CD4-positive, alpha-beta T cell (primary cell): ENCODE data around the gene PSG2. TPM values are rescaled to one million over a fixed set of nuclear protein-coding genes. Genes with fewer than 3 reads are reported as not detected.
"Not testable (repeated sequence)": the region's sequence is repeated elsewhere in the genome, so short reads cannot be mapped to it uniquely, and the experiment has no call there.

Source experiments
- ATAC-seq: fragments of 200-7000 bp; cut with Tn5 transposase; one replicate; pipeline ENCODE4 v1.10.0; 2022; ENCODE audit warnings: mild to moderate bottlenecking; ENCODE audit not compliant: poor library complexity
- CTCF ChIA-PET: fragments of 350-600 bp; sonication (Branson Sonifier 250); formaldehyde crosslinking; loops from one replicate; lab custom pipeline; 2021; ENCODE audit warnings: antibody characterized with exemption, inconsistent platforms; lab: Charles Lee
- POLR2A ChIA-PET: fragments of 350-600 bp; sonication (Branson Sonifier 250); formaldehyde crosslinking; loops from one replicate; lab custom pipeline; 2021; ENCODE audit warnings: antibody characterized with exemption, inconsistent platforms; lab: Charles Lee
- DNase-seq, 14 experiments: peaks; one replicate each; pipeline ENCODE4 v3.0.0-alpha.2; 2013 to 2020; ENCODE audit warnings: mixed read lengths in 2 of 14
- H3K27ac ChIP-seq, 2 donors: one replicate each; pipeline versions ENCODE4 v1.5.1 to v1.7.0; 2013; ENCODE audit warnings: low read length in 2 of 2, low read depth in 1 of 2, mild to moderate bottlenecking in 1 of 2
- H3K27me3 ChIP-seq, 2 experiments: 1 replicate in 1 of 2; 2 replicates in 1 of 2; pipeline versions ENCODE4 v1.6.1 to v1.7.0; 2013; ENCODE audit warnings: low read length in 2 of 2, control low read depth in 1 of 2, mild to moderate bottlenecking in 1 of 2, moderate library complexity in 1 of 2; ENCODE audit not compliant: insufficient read depth in 2 of 2, control insufficient read depth in 1 of 2
- H3K36me3 ChIP-seq: one replicate; pipeline ENCODE4 v1.6.1; 2013; ENCODE audit warnings: low read length, control low read depth; ENCODE audit not compliant: insufficient read depth
- H3K4me1 ChIP-seq: one replicate; pipeline ENCODE4 v1.6.1; 2013; ENCODE audit warnings: low read length, control low read depth; ENCODE audit not compliant: insufficient read depth
- H3K4me3 ChIP-seq: one replicate; pipeline ENCODE4 v1.5.1; 2013; ENCODE audit warnings: mild to moderate bottlenecking, low read length, moderate library complexity
- H3K9me3 ChIP-seq, 2 experiments: 1 replicate in 1 of 2; 2 replicates in 1 of 2; pipeline versions ENCODE4 v1.6.1 to v1.7.0; 2013; ENCODE audit warnings: low read length in 2 of 2, mild to moderate bottlenecking in 2 of 2, control low read depth in 1 of 2, moderate library complexity in 1 of 2; ENCODE audit not compliant: control insufficient read depth in 1 of 2, insufficient read depth in 1 of 2
- H3K27ac Mint-ChIP-seq: one replicate; pipeline ENCODE4 v1.8.0; 2020; ENCODE audit warnings: mixed read lengths
- H3K27me3 Mint-ChIP-seq: one replicate; pipeline ENCODE4 v1.8.0; 2021; ENCODE audit warnings: mixed read lengths
- H3K36me3 Mint-ChIP-seq: one replicate; pipeline ENCODE4 v1.8.0; 2021; ENCODE audit warnings: low read depth, mixed read lengths
- H3K4me1 Mint-ChIP-seq: one replicate; pipeline ENCODE4 v1.8.0; 2021; ENCODE audit warnings: low read depth, mixed read lengths
- H3K4me3 Mint-ChIP-seq: one replicate; pipeline ENCODE4 v1.8.0; 2020; ENCODE audit warnings: mild to moderate bottlenecking, mixed read lengths
- H3K9me3 Mint-ChIP-seq: one replicate; pipeline ENCODE4 v1.8.0; 2020; ENCODE audit warnings: mixed read lengths
- CTCF ChIP-seq: fragments of 200-600 bp; IDR thresholded peaks from one replicate; pipeline ENCODE4 v1.8.0; 2022; ENCODE audit warnings: antibody characterized with exemption, mild to moderate bottlenecking
- intact Hi-C, 2 experiments: fragments of 100-400 bp; cut with DNase I in 1 of 2; cut with micrococcal nuclease in 1 of 2; formaldehyde crosslinking; loops; one replicate each; pipeline versions ENCODE4 v1.15.1 to v1.9.0; 2023 to 2025; cut with DNase I, micrococcal nuclease
- total RNA-seq, 174 experiments: library from RNA in 2 of 174; stranded (reverse) in 2 of 174; gene quantifications; one replicate each; pipeline ENCODE4 v1.2.3 and lab custom pipeline; 2021 to 2026

The PSG2 gene
- total RNA-seq, 2 experiments from 2014 or later = not detected

GRCh38 chr19:43114626-43115025 lies 32.1 kb upstream of the PSG2 start:
- H3K4me3 ChIP-seq, POLR2A ChIA-PET, ATAC-seq, H3K4me1 ChIP-seq, H3K36me3 Mint-ChIP-seq, H3K27ac Mint-ChIP-seq, H3K27me3 Mint-ChIP-seq, H3K27ac ChIP-seq, DNase-seq, H3K36me3 ChIP-seq, H3K4me3 Mint-ChIP-seq, intact Hi-C loops, H3K27me3 ChIP-seq, CTCF ChIA-PET, H3K9me3 ChIP-seq, H3K4me1 Mint-ChIP-seq: not testable (repeated sequence)
- peaks cover 21% of the 10 kb centered on the region for H3K9me3 Mint-ChIP-seq

GRCh38 chr19:43107401-43107800 lies 24.9 kb upstream of the PSG2 start:
- H3K27me3 ChIP-seq, H3K36me3 Mint-ChIP-seq, H3K4me3 ChIP-seq, ATAC-seq, H3K27ac Mint-ChIP-seq, CTCF ChIA-PET, DNase-seq, H3K27me3 Mint-ChIP-seq, POLR2A ChIA-PET, H3K4me1 ChIP-seq, H3K4me1 Mint-ChIP-seq, H3K27ac ChIP-seq, intact Hi-C loops, H3K36me3 ChIP-seq, H3K4me3 Mint-ChIP-seq: not testable (repeated sequence)
- peaks cover 0 to 23% of the 10 kb centered on the region in 2 experiments for H3K9me3 ChIP-seq
- peaks cover 19% of the 10 kb centered on the region for H3K9me3 Mint-ChIP-seq

GRCh38 chr19:43105496-43105895 lies 23.0 kb upstream of the PSG2 start:
- Histone ChIP-seq H3K36me3 (no peaks in the 10 kb centered on the region), H3K9me3 (peaks cover 0 to 23% of the 10 kb centered on the region in 2 experiments), H3K27ac (no peak overlapping the region), H3K4me3 (no peak overlapping the region), H3K27me3 (no peaks in the 10 kb centered on the region), H3K4me1 (no peaks in the 10 kb centered on the region)
- ChIA-PET CTCF (no interaction called here), POLR2A (no interaction called here)
- no peak for TF ChIP-seq CTCF
- Mint-ChIP-seq H3K4me3 (no peak overlapping the region), H3K4me1 (no peaks in the 10 kb centered on the region), H3K27me3 (peaks cover 6% of the 10 kb centered on the region), H3K27ac (no peak overlapping the region), H3K9me3 (peaks cover 21% of the 10 kb centered on the region), H3K36me3 (peaks cover 11% of the 10 kb centered on the region)
- DNase-seq (no peak), ATAC-seq (no peak)
- intact Hi-C loops = no loop called here

GRCh38 chr19:43104215-43104850 lies 21.8 kb upstream of the PSG2 start:
- H3K4me3 ChIP-seq, ATAC-seq, H3K36me3 ChIP-seq, POLR2A ChIA-PET, H3K27me3 ChIP-seq, H3K27ac Mint-ChIP-seq, H3K4me1 Mint-ChIP-seq, H3K4me1 ChIP-seq, DNase-seq, H3K4me3 Mint-ChIP-seq, intact Hi-C loops, H3K27me3 Mint-ChIP-seq, H3K27ac ChIP-seq, CTCF ChIA-PET: not testable (repeated sequence)
- peaks cover 0 to 23% of the 10 kb centered on the region in 2 experiments for H3K9me3 ChIP-seq
- Mint-ChIP-seq H3K9me3 (peaks cover 21% of the 10 kb centered on the region), H3K36me3 (peaks cover 11% of the 10 kb centered on the region)
